Measurements from ENCODE around the gene COA1.

GRCh38 chr7:43771573-43771972, 42.2 kb upstream of the COA1 start:
- TF ChIP-seq GATA2 (IDR thresholded peaks at IDR 0.05; ENCODE audit: low read depth, low read length) (no peak), GATA3 (IDR thresholded peaks at IDR 0.05; ENCODE audit: low read depth, low read length) (no peak)
